Tibial artery (tissue), 4 donors: ENCODE data around the gene ATP11B.
A peak's percentile ranks its signal among the peaks of the same experiment; 100 is the strongest.

Source experiments
- DNase-seq, 2 donors: peaks; one replicate each; pipeline ENCODE4 v3.0.0-alpha.2; 2019
- H3K27ac ChIP-seq, 2 donors: fragments of 200-600 bp; sonication (generic) in 1 of 2; 1 replicate in 1 of 2; 2 replicates in 1 of 2; pipeline ENCODE4 v1.5.1; 2018 to 2019; ENCODE audit warnings: mild to moderate bottlenecking in 1 of 2
- H3K27me3 ChIP-seq, 2 donors: fragments of 200-600 bp; sonication (generic) in 1 of 2; one replicate each; pipeline versions ENCODE4 v1.5.1 to v1.6.0; 2016 to 2019
- H3K36me3 ChIP-seq, 3 donors: fragments of 200-600 bp; sonication (generic) in 2 of 3; one replicate each; pipeline ENCODE4 v1.5.1; 2016 to 2019; ENCODE audit warnings: mild to moderate bottlenecking in 2 of 3
- H3K4me1 ChIP-seq, 4 donors: fragments of 200-600 bp; sonication (generic) in 2 of 4; 1 replicate in 3 of 4; 2 replicates in 1 of 4; pipeline ENCODE4 v1.5.1; 2016 to 2019
- H3K4me3 ChIP-seq, 2 donors: fragments of 200-600 bp; sonication (generic) in 1 of 2; 1 replicate in 1 of 2; 2 replicates in 1 of 2; pipeline ENCODE4 v1.5.1; 2018 to 2019; ENCODE audit warnings: mild to moderate bottlenecking in 2 of 2
- H3K9me3 ChIP-seq, 3 donors: fragments of 200-600 bp; sonication (generic) in 1 of 3; one replicate each; pipeline ENCODE4 v1.5.1; 2016 to 2019
- intact Hi-C: fragments of 100-400 bp; cut with DNase I; formaldehyde crosslinking; loops from one replicate; pipeline ENCODE4 v1.15.0; 2023; ENCODE audit warnings: low total_unique reads
- TF ChIP-seq, protein P1 (sequence below), 2 experiments: fragments of 200-600 bp in 1 of 2; fragments of 450-650 bp in 1 of 2; IDR thresholded peaks; one replicate each; pipeline ENCODE4 v1.5.1; 2017 to 2019; ENCODE audit warnings: antibody characterized with exemption in 2 of 2, mild to moderate bottlenecking in 1 of 2, moderate library complexity in 1 of 2

ATP11B gene

DNA sequence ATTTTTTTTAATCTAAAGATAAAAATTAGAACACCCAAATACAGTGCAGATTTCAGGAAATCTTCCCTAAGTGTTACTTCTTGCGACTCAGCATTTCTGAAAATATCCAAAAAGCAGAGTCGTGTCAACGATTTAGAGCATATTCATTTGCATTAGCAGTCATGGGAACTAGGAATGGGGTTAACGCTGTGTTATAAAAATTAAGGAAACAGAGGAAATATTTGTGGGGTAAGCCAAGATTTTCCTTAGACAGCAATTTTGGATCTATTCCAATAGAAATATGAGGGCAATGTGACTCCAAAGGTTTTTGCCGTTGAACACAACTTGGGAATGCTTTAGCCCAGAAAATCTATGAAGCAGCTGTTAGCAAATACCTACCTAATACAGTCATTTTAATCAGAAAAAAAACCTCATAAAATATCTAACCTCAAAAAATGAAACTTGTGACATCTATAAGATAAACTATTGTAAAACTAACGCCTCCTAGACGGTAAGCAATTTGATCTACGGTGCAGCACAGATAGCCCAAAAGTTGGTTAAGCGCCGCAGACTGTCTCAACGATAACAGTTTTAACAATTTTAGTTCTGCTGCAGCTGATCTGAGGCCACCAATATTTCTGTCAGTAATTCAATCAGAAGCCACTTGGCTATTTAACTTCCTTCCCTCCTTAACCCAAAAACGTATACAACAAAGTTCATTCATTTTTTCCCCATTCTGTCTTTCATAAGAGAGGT is 5.8 kb upstream of the ATP11B start:
- Histone ChIP-seq H3K36me3 (no peaks in the 10 kb centered on the region), H3K27me3 (peaks cover 0 to 24% of the 10 kb centered on the region in 2 donors), H3K27ac (no peak overlapping the region), H3K4me1 (peaks cover 0 to 5% (median 2%) of the 10 kb centered on the region in 4 donors), H3K9me3 (no peaks in the 10 kb centered on the region), H3K4me3 (no peak overlapping the region)
- TF ChIP-seq, protein P1, sequence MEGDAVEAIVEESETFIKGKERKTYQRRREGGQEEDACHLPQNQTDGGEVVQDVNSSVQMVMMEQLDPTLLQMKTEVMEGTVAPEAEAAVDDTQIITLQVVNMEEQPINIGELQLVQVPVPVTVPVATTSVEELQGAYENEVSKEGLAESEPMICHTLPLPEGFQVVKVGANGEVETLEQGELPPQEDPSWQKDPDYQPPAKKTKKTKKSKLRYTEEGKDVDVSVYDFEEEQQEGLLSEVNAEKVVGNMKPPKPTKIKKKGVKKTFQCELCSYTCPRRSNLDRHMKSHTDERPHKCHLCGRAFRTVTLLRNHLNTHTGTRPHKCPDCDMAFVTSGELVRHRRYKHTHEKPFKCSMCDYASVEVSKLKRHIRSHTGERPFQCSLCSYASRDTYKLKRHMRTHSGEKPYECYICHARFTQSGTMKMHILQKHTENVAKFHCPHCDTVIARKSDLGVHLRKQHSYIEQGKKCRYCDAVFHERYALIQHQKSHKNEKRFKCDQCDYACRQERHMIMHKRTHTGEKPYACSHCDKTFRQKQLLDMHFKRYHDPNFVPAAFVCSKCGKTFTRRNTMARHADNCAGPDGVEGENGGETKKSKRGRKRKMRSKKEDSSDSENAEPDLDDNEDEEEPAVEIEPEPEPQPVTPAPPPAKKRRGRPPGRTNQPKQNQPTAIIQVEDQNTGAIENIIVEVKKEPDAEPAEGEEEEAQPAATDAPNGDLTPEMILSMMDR (IDR thresholded peaks at IDR 0.05), result no peak
- intact Hi-C loops, result no loop called here
- DNase-seq, result no peak

DNA sequence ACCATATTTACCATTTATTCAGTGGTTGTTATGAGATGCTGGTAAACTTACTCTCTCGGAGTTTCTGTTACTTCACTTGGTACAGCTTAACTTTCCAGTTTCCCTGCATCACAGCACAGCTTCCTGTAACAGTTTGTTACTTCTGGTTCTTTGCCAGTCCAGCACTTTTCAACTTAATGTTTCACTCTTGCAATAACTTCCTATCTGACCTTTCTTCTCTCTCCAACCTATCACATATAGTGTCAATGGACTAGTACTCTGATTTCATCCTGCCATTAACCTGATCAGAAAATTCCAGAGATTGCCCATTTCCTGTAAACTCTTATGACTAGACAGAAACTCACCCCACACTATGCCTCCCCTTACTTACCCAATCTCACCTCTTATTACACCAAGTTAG is 3.9 kb upstream of the ATP11B start:
- intact Hi-C loops, result no loop called here
- Histone ChIP-seq H3K4me1 (peaks cover 0 to 6% (median 3%) of the 10 kb centered on the region in 4 donors), H3K9me3 (no peaks in the 10 kb centered on the region), H3K36me3 (no peaks in the 10 kb centered on the region), H3K4me3 (no peak overlapping the region), H3K27ac (no peak overlapping the region), H3K27me3 (peaks cover 0 to 19% of the 10 kb centered on the region in 2 donors)
- TF ChIP-seq, protein P1 (IDR thresholded peaks at IDR 0.05), result no peak
- DNase-seq, result no peak

DNA sequence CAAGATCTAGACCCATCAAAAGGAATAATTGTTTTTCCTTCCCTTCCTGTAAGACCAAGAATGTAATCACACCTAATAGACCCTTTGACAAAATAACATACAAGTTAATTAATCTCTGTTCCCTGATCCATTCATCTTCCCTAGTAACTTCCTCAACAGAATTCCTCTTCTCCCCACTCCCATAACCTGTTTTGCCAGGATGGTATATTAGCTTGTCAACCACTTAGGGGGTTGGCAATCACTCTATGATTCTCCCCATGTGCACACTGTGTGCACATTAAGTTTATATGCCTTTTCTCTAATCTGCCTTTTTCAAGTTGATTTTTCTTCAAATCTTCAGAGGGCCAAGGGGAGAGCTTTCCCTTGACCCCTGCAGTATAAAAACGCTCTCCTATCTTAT is 2.7 kb upstream of the ATP11B start:
- Histone ChIP-seq H3K27ac (no peak overlapping the region), H3K9me3 (no peaks in the 10 kb centered on the region), H3K4me3 (no peak overlapping the region), H3K27me3 (peaks cover 0 to 9% of the 10 kb centered on the region in 2 donors), H3K4me1 (peaks cover 0 to 18% (median 11%) of the 10 kb centered on the region in 4 donors), H3K36me3 (no peaks in the 10 kb centered on the region)
- TF ChIP-seq, protein P1 (IDR thresholded peaks at IDR 0.05), result no peak
- no peak for DNase-seq
- intact Hi-C loops, result no loop called here

DNA sequence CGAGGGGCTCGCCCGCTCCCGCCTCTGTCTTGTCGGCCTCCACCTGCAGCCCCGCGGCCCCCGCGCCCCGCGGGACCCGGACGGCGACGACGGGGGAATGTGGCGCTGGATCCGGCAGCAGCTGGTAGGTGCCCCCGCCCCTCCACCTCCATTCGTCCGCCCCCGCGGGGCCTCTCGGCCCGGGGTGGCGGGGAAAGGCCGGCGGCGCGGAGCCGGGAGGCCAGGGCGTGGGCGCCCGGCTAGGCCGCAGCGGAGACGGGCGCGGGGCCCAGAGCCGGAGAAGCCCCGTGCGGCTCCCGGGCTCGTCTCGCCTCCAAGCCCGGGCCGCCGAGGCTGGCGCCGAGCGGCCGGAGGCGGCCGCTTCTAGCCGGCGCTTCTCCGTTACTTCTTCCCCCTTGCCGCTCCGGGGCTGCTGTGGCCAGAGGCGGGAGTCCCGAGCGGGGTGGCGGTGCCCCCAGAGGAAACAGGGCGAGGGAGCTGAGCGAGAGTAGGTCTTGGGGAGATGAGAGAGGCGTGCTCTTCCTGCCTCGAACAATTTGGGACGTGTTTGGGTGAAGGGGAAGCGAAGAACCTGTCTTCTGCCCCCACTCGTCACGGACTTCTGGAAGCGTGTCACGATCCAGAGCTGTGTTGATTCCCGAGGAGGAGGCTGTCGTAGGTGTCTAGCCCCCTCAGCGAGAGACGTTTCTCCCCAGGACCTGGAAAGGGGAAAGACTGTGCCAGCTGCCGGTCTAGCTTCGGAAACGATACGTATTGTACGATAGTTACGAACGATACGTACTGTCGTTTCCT is 555 bp downstream of the ATP11B start:
- TF ChIP-seq, protein P1 (IDR thresholded peaks at IDR 0.05), result no peak
- peak in 1 of 2 donors; percentile 22 for DNase-seq
- Histone ChIP-seq H3K36me3 (no peaks in the 10 kb centered on the region), H3K4me1 (peaks cover 0 to 17% (median 13%) of the 10 kb centered on the region in 4 donors), H3K9me3 (no peaks in the 10 kb centered on the region), H3K27me3 (no peaks in the 10 kb centered on the region), H3K27ac (peak overlapping the region; percentile 84 to 88), H3K4me3 (peak overlapping the region; percentile 81 to 84)
- intact Hi-C loops, result no loop called here

DNA sequence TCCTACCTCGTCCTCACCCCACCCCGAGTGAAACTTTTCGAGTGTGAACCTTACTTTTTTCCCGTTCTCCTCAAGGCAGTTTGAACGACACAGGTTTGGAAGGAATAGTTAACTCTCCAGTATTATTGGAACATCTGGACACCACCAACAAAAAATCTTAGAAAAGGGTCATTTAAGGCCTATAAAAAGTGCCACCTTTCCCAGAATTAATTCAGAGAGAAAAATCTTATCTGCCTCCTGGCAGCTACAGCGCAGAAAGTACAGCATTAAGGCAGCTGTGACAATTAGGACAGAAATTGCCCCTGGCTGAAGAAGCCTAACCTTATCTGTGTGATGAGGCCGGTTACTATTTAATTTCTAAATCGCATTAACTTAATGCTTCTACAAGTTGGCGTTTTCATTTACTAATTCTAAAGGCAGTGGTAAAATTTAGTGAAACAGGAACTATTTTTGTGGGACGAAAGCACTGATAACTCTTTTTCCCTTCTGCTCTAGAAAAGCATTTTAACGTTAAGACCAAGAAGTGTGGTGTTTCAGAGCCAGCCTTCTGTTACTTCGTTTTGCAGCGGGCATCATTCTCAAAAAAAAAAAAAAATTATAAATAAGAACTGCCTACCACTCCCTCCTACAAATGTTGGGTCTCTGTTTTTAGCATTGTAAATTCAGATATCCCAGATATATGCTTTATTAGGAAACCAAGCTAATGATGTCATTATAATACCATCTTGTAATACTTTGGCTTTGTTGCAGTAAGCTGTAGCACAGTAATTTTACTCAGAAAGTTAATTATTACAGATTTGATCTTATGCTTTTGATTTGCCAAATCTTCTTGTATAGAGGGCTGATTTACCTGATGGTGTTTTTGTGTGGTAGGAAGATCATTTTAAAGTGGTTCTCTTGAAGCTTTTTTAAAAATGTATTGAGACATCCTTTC is 1.4 kb downstream of the ATP11B start:
- no peaks in the 10 kb centered on the region for H3K36me3 ChIP-seq
- no peaks in the 10 kb centered on the region for H3K27me3 ChIP-seq
- TF ChIP-seq, protein P1 (IDR thresholded peaks at IDR 0.05), result no peak
- DNase-seq, result no peak
- H3K4me1 ChIP-seq, result peaks cover 0 to 17% (median 13%) of the 10 kb centered on the region in 4 donors
- H3K9me3 ChIP-seq, result no peaks in the 10 kb centered on the region
- H3K4me3 ChIP-seq, result peak overlapping the region; percentile 81 to 84
- peak overlapping the region; percentile 84 to 88 for H3K27ac ChIP-seq
- intact Hi-C loops, result no loop called here
